ENCODE data around the gene CPPED1.

The CPPED1 gene

GRCh38 chr16:12758670-12759558 is 44.8 kb downstream of the CPPED1 start:
- Histone ChIP-seq H4K20me1 (ENCODE audit: control insufficient read depth, insufficient read depth, low read depth, low read length) (no peaks in the 10 kb centered on the region), H3K9me2 (replicated peaks; ENCODE audit: control insufficient read depth, low read length) (no peaks in the 10 kb centered on the region), H3F3A (ENCODE audit: control insufficient read depth, insufficient read depth) (no peaks in the 10 kb centered on the region), H3K27me3 (ENCODE audit: control insufficient read depth, low read length) (no peaks in the 10 kb centered on the region), H3K27ac (ENCODE audit: low read depth, low read length) (peak overlapping the region; percentile 36), H3K4me1 (ENCODE audit: control insufficient read depth, low read length) (peaks cover 31% of the 10 kb centered on the region), H3K4me2 (ENCODE audit: low read length) (peak overlapping the region; percentile 80), H3K4me3 (ENCODE audit: low read length) (peak overlapping the region; percentile 66), H3K9me3 (ENCODE audit: control insufficient read depth, insufficient read depth, low read length) (no peaks in the 10 kb centered on the region), H3K36me3 (ENCODE audit: control insufficient read depth, low read length) (no peaks in the 10 kb centered on the region), H3K79me2 (ENCODE audit: control insufficient read depth, low read length) (no peaks in the 10 kb centered on the region)
- no peak for TF ChIP-seq EZH2phosphoT487 (IDR thresholded peaks at IDR 0.05; ENCODE audit: borderline replicate concordance, low read length)
- TF ChIP-seq, protein P1, sequence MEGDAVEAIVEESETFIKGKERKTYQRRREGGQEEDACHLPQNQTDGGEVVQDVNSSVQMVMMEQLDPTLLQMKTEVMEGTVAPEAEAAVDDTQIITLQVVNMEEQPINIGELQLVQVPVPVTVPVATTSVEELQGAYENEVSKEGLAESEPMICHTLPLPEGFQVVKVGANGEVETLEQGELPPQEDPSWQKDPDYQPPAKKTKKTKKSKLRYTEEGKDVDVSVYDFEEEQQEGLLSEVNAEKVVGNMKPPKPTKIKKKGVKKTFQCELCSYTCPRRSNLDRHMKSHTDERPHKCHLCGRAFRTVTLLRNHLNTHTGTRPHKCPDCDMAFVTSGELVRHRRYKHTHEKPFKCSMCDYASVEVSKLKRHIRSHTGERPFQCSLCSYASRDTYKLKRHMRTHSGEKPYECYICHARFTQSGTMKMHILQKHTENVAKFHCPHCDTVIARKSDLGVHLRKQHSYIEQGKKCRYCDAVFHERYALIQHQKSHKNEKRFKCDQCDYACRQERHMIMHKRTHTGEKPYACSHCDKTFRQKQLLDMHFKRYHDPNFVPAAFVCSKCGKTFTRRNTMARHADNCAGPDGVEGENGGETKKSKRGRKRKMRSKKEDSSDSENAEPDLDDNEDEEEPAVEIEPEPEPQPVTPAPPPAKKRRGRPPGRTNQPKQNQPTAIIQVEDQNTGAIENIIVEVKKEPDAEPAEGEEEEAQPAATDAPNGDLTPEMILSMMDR (IDR thresholded peaks at IDR 0.05; ENCODE audit: low read depth, low read length, poor library complexity, severe bottlenecking), result no peak

DNA sequence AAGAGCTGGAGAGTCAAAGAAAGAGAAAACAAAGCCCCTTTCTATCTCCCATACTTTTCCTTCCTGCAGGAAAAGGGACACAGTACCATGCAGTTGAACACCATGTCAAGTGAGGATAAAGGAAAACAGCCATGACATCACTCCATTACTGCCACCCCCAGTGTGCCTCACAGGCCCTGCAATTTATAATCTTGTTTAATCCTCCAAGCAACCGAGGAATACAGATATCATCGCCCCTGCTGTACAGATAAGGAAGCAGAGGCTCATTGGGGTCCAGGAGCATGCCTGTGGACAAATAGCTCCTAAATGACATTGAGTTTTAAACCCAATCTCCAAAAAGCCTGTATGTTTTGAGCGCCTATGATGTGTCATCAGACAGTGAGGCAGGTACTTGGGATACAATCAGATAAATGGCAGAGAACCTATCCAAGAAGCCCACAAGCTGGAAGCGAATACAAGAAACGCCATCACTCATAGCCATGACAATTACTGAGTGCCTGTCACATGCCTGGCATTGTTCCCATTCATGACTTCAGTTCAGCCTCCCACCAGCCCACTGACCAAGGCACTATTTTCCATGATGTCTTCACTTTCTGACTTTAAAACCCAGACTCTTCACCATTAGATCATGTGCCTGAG is 45.5 kb downstream of the CPPED1 start:
- peak overlapping the region; percentile 80 for H3K4me2 ChIP-seq (ENCODE audit: low read length)
- H3K27me3 ChIP-seq (ENCODE audit: control insufficient read depth, low read length), result no peaks in the 10 kb centered on the region
- no peaks in the 10 kb centered on the region for H3K36me3 ChIP-seq (ENCODE audit: control insufficient read depth, low read length)
- no peaks in the 10 kb centered on the region for H3F3A ChIP-seq (ENCODE audit: control insufficient read depth, insufficient read depth)
- H3K9me3 ChIP-seq (ENCODE audit: control insufficient read depth, insufficient read depth, low read length), result no peaks in the 10 kb centered on the region
- no peak overlapping the region for H3K27ac ChIP-seq (ENCODE audit: low read depth, low read length)
- H3K79me2 ChIP-seq (ENCODE audit: control insufficient read depth, low read length), result no peaks in the 10 kb centered on the region
- no peaks in the 10 kb centered on the region for H3K9me2 ChIP-seq (replicated peaks; ENCODE audit: control insufficient read depth, low read length)
- no peaks in the 10 kb centered on the region for H4K20me1 ChIP-seq (ENCODE audit: control insufficient read depth, insufficient read depth, low read depth, low read length)
- TF ChIP-seq, protein P1 (IDR thresholded peaks at IDR 0.05; ENCODE audit: low read depth, low read length, poor library complexity, severe bottlenecking), result no peak
- no peak for TF ChIP-seq EZH2phosphoT487 (IDR thresholded peaks at IDR 0.05; ENCODE audit: borderline replicate concordance, low read length)
- H3K4me1 ChIP-seq (ENCODE audit: control insufficient read depth, low read length), result peaks cover 31% of the 10 kb centered on the region
- H3K4me3 ChIP-seq (ENCODE audit: low read length), result peak overlapping the region; percentile 66

DNA sequence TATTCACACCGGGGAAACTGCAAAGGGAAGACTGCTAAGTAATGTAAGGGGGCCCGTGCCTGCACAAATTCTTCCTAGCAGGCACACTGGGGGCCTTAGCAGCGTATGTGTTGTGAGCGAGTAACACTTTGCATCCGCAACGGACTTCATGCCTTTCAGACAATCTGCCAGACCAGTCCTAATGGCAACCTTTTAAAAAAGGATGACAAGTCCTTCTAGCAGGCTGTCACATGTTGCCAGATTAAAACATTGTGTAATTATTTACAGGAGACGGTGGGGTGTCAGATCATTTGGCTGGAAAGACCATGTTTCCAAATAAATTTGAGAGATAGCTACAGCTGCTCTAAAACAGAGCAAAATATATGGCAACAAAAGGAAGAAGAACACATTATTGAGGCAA is 46.1 kb downstream of the CPPED1 start:
- H3K4me3 ChIP-seq (ENCODE audit: low read length), result no peak overlapping the region
- H3F3A ChIP-seq (ENCODE audit: control insufficient read depth, insufficient read depth), result no peaks in the 10 kb centered on the region
- no peak for TF ChIP-seq EZH2phosphoT487 (IDR thresholded peaks at IDR 0.05; ENCODE audit: borderline replicate concordance, low read length)
- TF ChIP-seq, protein P1 (IDR thresholded peaks at IDR 0.05; ENCODE audit: low read depth, low read length, poor library complexity, severe bottlenecking), result no peak
- peaks cover 31% of the 10 kb centered on the region for H3K4me1 ChIP-seq (ENCODE audit: control insufficient read depth, low read length)
- H3K36me3 ChIP-seq (ENCODE audit: control insufficient read depth, low read length), result no peaks in the 10 kb centered on the region
- H3K4me2 ChIP-seq (ENCODE audit: low read length), result no peak overlapping the region
- H3K79me2 ChIP-seq (ENCODE audit: control insufficient read depth, low read length), result no peaks in the 10 kb centered on the region
- no peaks in the 10 kb centered on the region for H3K27me3 ChIP-seq (ENCODE audit: control insufficient read depth, low read length)
- H3K27ac ChIP-seq (ENCODE audit: low read depth, low read length), result no peak overlapping the region
- no peaks in the 10 kb centered on the region for H3K9me3 ChIP-seq (ENCODE audit: control insufficient read depth, insufficient read depth, low read length)
- H4K20me1 ChIP-seq (ENCODE audit: control insufficient read depth, insufficient read depth, low read depth, low read length), result no peaks in the 10 kb centered on the region
- H3K9me2 ChIP-seq (replicated peaks; ENCODE audit: control insufficient read depth, low read length), result no peaks in the 10 kb centered on the region
